ENCODE measurements around the gene GNAQ.

- TF ChIP-seq POLR2AphosphoS5 (IDR thresholded peaks at IDR 0.05; ENCODE audit: low read depth) (no peak), JUNB (IDR thresholded peaks at IDR 0.05; ENCODE audit: unreplicated experiment) (no peak), CTCF (conservative IDR thresholded peaks at IDR 0.05; ENCODE audit: low read depth in 2 of 2) (no peak), REST (IDR thresholded peaks at IDR 0.05; ENCODE audit: unreplicated experiment) (no peak), EZH2 (IDR thresholded peaks at IDR 0.05; ENCODE audit: low read depth, unreplicated experiment) (no peak), EZH2phosphoT487 (IDR thresholded peaks at IDR 0.05; ENCODE audit: unreplicated experiment) (no peak), STAT1 (IDR thresholded peaks at IDR 0.05; ENCODE audit: unreplicated experiment) (no peak), NANOG (IDR thresholded peaks at IDR 0.05; ENCODE audit: borderline replicate concordance) (no peak), ETS1 (IDR thresholded peaks at IDR 0.05) (no peak), ZNF331 (CRISPR knock-in tag; IDR thresholded peaks at IDR 0.05; ENCODE audit: low read depth) (no peak), CREB1 (CRISPR knock-in tag; IDR thresholded peaks at IDR 0.05; ENCODE audit: low read depth) (no peak), ZNF462 (CRISPR knock-in tag; IDR thresholded peaks at IDR 0.05) (no peak)
These were observed 351.0 kb downstream of the GNAQ start for GRCh38 chr9:77680581-77680980.
